HEK293 (cell line): ENCODE measurements around the gene STX5.

Experiments
- CTCF ChIA-PET: fragments of 350-600 bp; formaldehyde crosslinking; extraction: SDS; loops from one replicate; lab custom pipeline; 2021; ENCODE audit warnings: antibody characterized with exemption; lab: Yijun Ruan, JAX
- POLR2A ChIA-PET: fragments of 300-600 bp; formaldehyde crosslinking; extraction: SDS; loops from one replicate; lab custom pipeline; 2020; ENCODE audit warnings: antibody characterized with exemption, inconsistent platforms; lab: Yijun Ruan, JAX
- H3K27ac ChIP-seq: fragments of 200-500 bp; sonication (Bioruptor generic); 2 replicates; pipeline ENCODE4 v1.5.1; 2014; ENCODE audit warnings: low read depth, low read length, control low read depth, inconsistent platforms; ENCODE audit errors: extremely low read depth
- H3K36me3 ChIP-seq, 2 experiments: fragments of 200-500 bp in 1 of 2; sonication (Bioruptor generic) in 1 of 2; 1 replicate in 1 of 2; 2 replicates in 1 of 2; pipeline ENCODE4 v1.5.1; 2014 to 2017; ENCODE audit warnings: inconsistent platforms in 2 of 2, low read length in 2 of 2; ENCODE audit not compliant: control insufficient read depth in 2 of 2, insufficient read depth in 1 of 2
- H3K4me1 ChIP-seq: fragments of 200-500 bp; sonication (Bioruptor generic); 2 replicates; pipeline ENCODE4 v1.5.1; 2014; ENCODE audit warnings: mild to moderate bottlenecking, low read length, inconsistent platforms; ENCODE audit not compliant: control insufficient read depth, insufficient read depth
- H3K4me3 ChIP-seq: 2 replicates; pipeline ENCODE4 v1.5.1; 2011; ENCODE audit warnings: low read depth, mild to moderate bottlenecking, control low read depth, low read length, moderate library complexity
- H3K9me3 ChIP-seq: fragments of 200-500 bp; sonication (Bioruptor generic); 2 replicates; pipeline ENCODE4 v1.5.1; 2014; ENCODE audit warnings: low read depth, low read length, inconsistent platforms; ENCODE audit not compliant: control insufficient read depth, insufficient read depth
- BCL11A ChIP-seq: fragments of 450-650 bp; formaldehyde crosslinking; IDR thresholded peaks from 2 replicates; pipeline ENCODE4 v1.5.1; 2016; ENCODE audit warnings: low read depth, missing biosample characterization, missing genetic modification characterization
- CTCF ChIP-seq: fragments of 450-650 bp; formaldehyde crosslinking; IDR thresholded peaks from 2 replicates; pipeline ENCODE4 v1.5.1; 2016; ENCODE audit warnings: missing biosample characterization, missing genetic modification characterization
- SP2 ChIP-seq: fragments of 450-650 bp; formaldehyde crosslinking; IDR thresholded peaks from 2 replicates; pipeline ENCODE4 v1.5.1; 2016; ENCODE audit warnings: missing biosample characterization, missing genetic modification characterization
- ZBTB8A ChIP-seq: fragments of 450-650 bp; formaldehyde crosslinking; IDR thresholded peaks from 2 replicates; pipeline ENCODE4 v1.5.1; 2016; ENCODE audit warnings: missing biosample characterization, missing genetic modification characterization
- ZNF169 ChIP-seq: fragments of 450-650 bp; formaldehyde crosslinking; IDR thresholded peaks from 2 replicates; pipeline ENCODE4 v1.5.1; 2016; ENCODE audit warnings: missing biosample characterization, missing genetic modification characterization
- ZNF19 ChIP-seq: fragments of 450-650 bp; formaldehyde crosslinking; IDR thresholded peaks from 2 replicates; pipeline ENCODE4; 2016; ENCODE audit warnings: missing biosample characterization, missing genetic modification characterization, low read depth
- ZNF2 ChIP-seq: fragments of 450-650 bp; formaldehyde crosslinking; IDR thresholded peaks from 2 replicates; pipeline ENCODE4 v1.5.1; 2016; ENCODE audit warnings: missing biosample characterization, missing genetic modification characterization
- ZNF366 ChIP-seq: fragments of 450-650 bp; formaldehyde crosslinking; conservative IDR thresholded peaks from 2 replicates; pipeline ENCODE4 v1.5.1; 2016; ENCODE audit warnings: missing biosample characterization, missing genetic modification characterization
- ZNF37A ChIP-seq: fragments of 450-650 bp; IDR thresholded peaks from 2 replicates; pipeline ENCODE4 v1.5.1; 2018; ENCODE audit warnings: missing biosample characterization, missing genetic modification characterization
- ZNF449 ChIP-seq: fragments of 450-650 bp; formaldehyde crosslinking; IDR thresholded peaks from 2 replicates; pipeline ENCODE4 v1.5.1; 2017; ENCODE audit warnings: missing biosample characterization, mild to moderate bottlenecking, missing genetic modification characterization, moderate library complexity
- ZNF473 ChIP-seq: fragments of 450-650 bp; formaldehyde crosslinking; IDR thresholded peaks from 2 replicates; pipeline ENCODE4 v1.5.1; 2017; ENCODE audit warnings: missing biosample characterization, missing genetic modification characterization
- ZNF571 ChIP-seq: fragments of 450-650 bp; formaldehyde crosslinking; IDR thresholded peaks from 2 replicates; pipeline ENCODE4 v1.5.0; 2017; ENCODE audit warnings: missing biosample characterization, missing genetic modification characterization
- ZNF585B ChIP-seq: fragments of 450-650 bp; formaldehyde crosslinking; IDR thresholded peaks from 2 replicates; pipeline ENCODE4 v1.5.1; 2016; ENCODE audit warnings: missing biosample characterization, missing genetic modification characterization
- ZNF610 ChIP-seq: fragments of 450-650 bp; formaldehyde crosslinking; IDR thresholded peaks from 2 replicates; pipeline ENCODE4 v1.5.1; 2016; ENCODE audit warnings: missing biosample characterization, missing genetic modification characterization, borderline replicate concordance
- ZNF704 ChIP-seq: fragments of 450-650 bp; formaldehyde crosslinking; IDR thresholded peaks from 2 replicates; pipeline ENCODE4 v1.5.1; 2016; ENCODE audit warnings: missing biosample characterization, missing genetic modification characterization
- ZNF747 ChIP-seq: fragments of 450-650 bp; formaldehyde crosslinking; IDR thresholded peaks from 2 replicates; pipeline ENCODE4 v1.5.1; 2016; ENCODE audit warnings: missing biosample characterization, missing genetic modification characterization
- ZNF776 ChIP-seq: fragments of 450-650 bp; formaldehyde crosslinking; IDR thresholded peaks from 2 replicates; pipeline ENCODE4 v1.5.0; 2017; ENCODE audit warnings: missing biosample characterization, missing genetic modification characterization, borderline replicate concordance
- TF ChIP-seq, protein P1 (sequence below): IDR thresholded peaks from 2 replicates; pipeline ENCODE4 v1.6.1; 2011; ENCODE audit warnings: mild to moderate bottlenecking, low read depth, low read length, borderline replicate concordance
- TF ChIP-seq, protein P2 (sequence below): fragments of 450-650 bp; formaldehyde crosslinking; IDR thresholded peaks from 2 replicates; pipeline ENCODE4 v1.5.1; 2016; ENCODE audit warnings: missing biosample characterization, missing genetic modification characterization

Gene STX5

GRCh38 chr11:62782753-62783152 lies 49.1 kb downstream of the STX5 start:
- POLR2A ChIA-PET = no interaction called here
- H3K9me3 ChIP-seq = no peaks in the 10 kb centered on the region
- CTCF ChIA-PET = no interaction called here
- peaks cover 0 to 42% of the 10 kb centered on the region in 2 experiments; a peak in 2 of 3 replicates for H3K36me3 ChIP-seq
- TF ChIP-seq ZNF169 (no peak), ZNF473 (no peak), ZNF2 (tag by site-specific recombination) (no peak)
- TF ChIP-seq, protein P1, sequence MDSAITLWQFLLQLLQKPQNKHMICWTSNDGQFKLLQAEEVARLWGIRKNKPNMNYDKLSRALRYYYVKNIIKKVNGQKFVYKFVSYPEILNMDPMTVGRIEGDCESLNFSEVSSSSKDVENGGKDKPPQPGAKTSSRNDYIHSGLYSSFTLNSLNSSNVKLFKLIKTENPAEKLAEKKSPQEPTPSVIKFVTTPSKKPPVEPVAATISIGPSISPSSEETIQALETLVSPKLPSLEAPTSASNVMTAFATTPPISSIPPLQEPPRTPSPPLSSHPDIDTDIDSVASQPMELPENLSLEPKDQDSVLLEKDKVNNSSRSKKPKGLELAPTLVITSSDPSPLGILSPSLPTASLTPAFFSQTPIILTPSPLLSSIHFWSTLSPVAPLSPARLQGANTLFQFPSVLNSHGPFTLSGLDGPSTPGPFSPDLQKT = no peak
- H3K4me3 ChIP-seq = no peak overlapping the region
- no peak overlapping the region for H3K27ac ChIP-seq
- H3K4me1 ChIP-seq = no peaks in the 10 kb centered on the region

DNA sequence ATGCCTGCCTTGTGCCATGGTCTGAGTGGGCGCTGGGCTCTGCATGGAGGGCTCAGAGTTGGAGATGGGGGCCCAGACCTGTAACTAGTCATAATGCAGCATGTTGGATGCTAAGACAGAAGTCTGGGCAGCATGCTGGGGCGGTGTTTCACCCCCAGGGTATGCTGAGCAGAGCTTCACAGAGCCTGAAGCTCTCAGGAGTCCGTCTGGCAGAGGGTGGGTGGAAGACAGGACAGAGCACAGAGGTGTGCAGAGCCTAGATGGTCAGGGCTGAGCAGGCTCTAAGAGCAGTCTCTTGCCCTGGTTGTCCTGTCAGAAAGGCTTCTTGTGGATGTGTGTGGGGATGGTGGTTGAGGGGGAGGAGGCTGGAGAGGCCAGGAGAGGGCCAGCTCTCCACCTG lies 53.4 kb downstream of the STX5 start:
- ChIA-PET CTCF (no interaction called here), POLR2A (interaction anchor here (0.6 kb wide), 1 partner anchor 79 kb away, joined by 6 read pairs; no protein-coding TSS in a partner anchor)
- Histone ChIP-seq H3K27ac (no peak overlapping the region), H3K4me1 (no peaks in the 10 kb centered on the region), H3K36me3 (peaks cover 0 to 64% of the 10 kb centered on the region in 2 experiments; a peak in 2 of 3 replicates), H3K4me3 (no peak overlapping the region), H3K9me3 (no peaks in the 10 kb centered on the region)
- TF ChIP-seq ZNF19 (no peak), ZNF571 (tag by site-specific recombination) (no peak), ZNF704 (tag by site-specific recombination) (no peak), ZNF449 (tag by site-specific recombination) (no peak), CTCF (no peak), ZNF585B (tag by site-specific recombination) (no peak), ZBTB8A (tag by site-specific recombination) (no peak), SP2 (tag by site-specific recombination) (no peak), BCL11A (tag by site-specific recombination) (no peak), ZNF747 (tag by site-specific recombination) (no peak), ZNF776 (tag by site-specific recombination) (no peak), ZNF610 (tag by site-specific recombination) (no peak), ZNF366 (tag by site-specific recombination) (no peak), ZNF37A (no peak)
- TF ChIP-seq, protein P2, sequence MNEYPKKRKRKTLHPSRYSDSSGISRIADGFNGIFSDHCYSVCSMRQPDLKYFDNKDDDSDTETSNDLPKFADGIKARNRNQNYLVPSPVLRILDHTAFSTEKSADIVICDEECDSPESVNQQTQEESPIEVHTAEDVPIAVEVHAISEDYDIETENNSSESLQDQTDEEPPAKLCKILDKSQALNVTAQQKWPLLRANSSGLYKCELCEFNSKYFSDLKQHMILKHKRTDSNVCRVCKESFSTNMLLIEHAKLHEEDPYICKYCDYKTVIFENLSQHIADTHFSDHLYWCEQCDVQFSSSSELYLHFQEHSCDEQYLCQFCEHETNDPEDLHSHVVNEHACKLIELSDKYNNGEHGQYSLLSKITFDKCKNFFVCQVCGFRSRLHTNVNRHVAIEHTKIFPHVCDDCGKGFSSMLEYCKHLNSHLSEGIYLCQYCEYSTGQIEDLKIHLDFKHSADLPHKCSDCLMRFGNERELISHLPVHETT (tag by site-specific recombination) = no peak
